ENCODE results near the gene TGM3.

GRCh38 chr20:2282181-2282580 is 13.6 kb upstream of the TGM3 start:
- TF ChIP-seq CTCF (IDR thresholded peaks at IDR 0.05) (no peak), POLR2A (IDR thresholded peaks at IDR 0.05) (no peak)
